Measurements from ENCODE around the gene CFAP61.

The CFAP61 gene

DNA sequence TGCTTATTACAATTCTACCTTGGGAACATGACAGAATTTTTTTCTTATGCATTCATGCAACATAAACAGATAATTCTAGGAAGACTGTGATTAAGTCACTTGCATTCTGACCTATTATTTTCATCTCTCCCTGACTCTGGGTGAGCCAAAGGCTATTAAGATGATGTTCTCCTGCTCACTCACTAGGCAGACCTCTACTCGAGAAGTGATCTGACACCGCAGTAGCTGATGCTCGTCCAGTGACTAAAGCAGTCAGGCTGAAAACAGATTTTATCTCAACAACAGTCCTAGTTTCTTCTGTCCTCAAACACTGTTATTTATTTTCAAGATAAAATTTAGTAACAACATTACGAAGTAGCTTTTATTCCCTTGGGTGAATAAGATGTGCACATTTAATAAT is 17.8 kb upstream of the CFAP61 start:
- DNase-seq = no peak

DNA sequence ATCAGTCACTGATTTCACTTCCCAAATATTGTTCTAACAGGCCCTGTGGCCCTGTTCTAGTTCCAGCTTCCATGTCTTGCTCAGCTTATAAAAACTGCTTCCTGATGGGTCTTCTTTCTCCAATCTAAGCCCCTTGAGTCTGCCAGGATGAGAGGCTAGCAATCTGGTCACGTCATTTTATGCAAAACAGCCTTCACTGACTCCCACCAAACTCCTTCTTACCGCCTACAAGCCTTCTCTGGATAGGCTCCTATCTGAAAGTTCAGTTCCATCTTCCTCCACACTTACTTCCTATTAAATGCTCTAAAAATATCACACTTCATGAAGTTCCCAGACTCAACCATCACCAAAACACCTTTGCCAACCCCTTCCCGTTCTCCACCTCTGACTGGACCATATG is 15.6 kb upstream of the CFAP61 start:
- DNase-seq = no peak

DNA sequence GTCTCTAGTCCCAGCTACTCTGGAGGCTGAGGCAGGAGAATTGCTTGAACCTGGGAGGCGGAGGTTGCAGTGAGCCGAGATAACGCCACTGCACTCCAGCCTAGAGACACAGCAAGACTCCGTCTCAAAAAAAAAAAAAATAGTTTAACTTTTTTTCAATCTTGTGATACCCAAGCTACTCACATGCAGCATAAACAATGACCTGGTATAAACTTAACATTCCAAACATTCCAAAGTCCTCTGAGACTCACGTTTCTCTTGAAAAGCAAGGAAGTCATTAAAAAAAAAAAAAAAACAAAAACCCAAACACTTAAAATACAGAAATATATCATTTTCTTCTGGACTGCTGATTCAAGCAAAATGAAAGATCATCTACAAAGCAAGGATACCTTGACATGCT is 14.4 kb upstream of the CFAP61 start:
- no peak for DNase-seq

DNA sequence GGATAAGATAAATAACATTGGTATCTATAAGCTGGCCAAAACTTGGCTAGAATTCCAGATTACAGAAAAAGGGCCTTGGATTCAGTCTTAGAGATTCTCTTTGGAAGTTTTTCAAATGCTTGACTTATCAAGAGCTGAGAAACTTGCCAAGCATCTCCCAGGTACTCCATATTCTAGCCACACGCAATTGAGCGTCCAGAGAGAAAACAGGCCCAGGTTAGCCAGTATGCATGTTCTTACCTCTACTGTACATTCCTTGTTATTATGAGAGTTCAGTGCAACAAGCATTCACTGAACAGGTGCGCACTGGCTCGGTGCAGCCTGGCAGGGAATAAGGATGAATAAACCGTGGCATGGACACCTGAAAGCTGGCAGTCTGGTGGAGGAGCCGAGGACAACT is 13.7 kb upstream of the CFAP61 start:
- no peak for DNase-seq

DNA sequence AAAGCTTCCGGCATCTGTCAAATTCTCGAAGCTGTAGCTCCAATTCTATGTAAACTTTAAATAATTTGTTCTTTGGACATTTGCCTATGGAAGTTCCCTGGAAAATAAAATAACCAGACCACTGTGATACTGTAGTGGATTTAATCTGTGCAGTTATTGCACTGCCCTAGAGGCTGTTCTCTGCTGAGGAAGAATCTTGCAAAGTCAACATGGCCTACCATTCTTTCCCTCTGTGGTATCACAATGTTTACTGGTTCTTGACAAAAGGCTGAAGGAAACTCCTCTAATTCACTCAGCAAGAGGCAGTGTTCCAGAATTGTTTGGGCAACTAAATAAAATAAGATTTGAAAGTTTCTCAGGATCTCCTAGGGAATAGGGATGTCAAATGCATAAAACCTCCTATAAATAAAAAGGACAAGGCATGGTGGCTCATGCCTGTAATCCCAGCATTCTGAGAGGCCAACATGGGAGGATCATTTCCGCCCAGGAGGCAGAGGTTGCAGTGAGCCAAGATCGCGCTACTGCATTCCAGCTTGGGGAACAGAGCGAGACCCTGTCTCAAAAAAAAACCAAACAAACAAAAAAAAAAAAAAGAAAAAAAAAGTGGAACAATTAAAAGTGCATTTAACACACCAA is 12.5 kb upstream of the CFAP61 start:
- no peak for DNase-seq

DNA sequence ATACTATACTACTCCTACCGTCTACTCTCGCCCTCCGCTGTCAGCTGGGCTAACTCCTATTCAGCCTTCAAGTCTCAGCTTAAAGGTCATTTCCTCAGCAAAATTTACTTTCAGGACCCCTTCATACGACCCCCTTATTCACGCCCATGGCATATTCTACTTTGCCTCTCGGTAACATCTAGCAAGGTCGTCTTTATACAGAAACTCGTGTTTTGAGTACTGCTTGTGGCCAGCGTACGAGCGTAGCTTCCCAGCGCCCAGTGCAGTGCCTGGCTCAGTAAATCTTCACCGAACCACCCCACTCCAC is 612 bp upstream of the CFAP61 start:
- no peak for DNase-seq

DNA sequence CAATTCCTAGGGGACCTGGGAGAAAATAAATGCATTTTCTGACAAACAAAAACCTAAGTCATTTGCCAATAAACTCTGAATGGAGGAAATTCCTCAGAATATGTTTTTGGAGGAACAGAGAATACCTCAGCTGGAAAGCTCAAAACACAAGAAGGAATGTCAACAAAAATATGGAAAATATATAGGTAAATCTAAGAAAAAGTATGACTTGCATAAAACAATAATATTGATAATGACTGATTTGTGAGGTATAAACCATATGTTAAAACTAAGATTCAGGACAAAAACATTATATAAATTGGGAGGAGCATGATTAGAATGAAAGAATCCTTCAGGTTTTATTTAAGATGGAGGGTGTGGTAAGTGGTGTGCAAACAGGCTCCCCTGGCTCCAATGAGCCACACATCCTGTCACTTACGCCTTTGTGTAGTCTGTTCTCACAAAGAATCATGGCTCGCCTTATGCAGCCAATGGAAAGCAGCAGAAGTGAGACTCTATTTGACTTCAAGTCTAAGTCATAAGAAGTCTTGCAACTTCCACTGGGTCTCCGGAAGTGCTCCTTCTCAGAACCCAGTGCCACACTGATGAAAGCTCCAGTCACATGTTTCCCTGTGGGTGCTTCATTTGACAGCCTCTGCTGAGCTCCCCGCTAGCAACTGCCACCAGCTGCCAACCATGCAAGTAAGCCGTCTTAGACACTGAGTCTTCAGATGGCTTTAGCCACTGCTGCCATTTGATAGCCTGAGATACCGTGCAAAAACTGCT is 8.1 kb downstream of the CFAP61 start:
- no peak for DNase-seq

DNA sequence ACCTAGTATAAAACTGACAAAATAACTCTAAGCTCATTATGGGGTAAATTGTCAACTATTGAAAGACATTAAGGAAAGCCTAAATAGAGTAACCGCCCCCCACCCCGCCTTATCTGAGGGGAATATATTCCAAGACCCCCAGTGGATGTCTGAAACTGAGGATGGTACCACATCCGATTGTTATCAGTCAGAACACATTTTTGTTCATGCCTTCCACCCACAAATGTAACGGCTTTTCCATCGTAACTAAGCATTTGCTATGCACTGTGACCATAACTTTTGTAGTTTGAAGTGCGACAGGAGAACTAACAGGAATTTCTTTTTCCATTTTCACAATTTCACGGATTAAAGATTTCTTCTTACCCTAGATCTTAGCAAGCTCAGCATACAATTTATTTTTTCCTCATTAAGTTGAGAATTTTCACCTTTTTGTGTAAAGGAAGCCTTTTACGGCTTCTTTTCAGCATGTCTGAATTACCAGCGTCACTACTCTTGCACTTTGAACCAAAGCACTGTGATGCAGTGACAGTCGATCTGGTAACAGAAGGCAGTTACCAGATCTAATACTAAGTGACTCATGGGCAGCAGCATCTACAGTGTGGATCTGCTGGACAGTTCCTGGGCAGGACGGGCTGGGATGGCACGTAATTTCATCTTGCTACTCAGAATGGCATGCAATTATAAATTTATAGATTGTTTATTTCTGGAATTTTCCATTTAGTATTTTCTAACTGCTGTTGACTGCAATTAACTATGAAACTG is 11.8 kb downstream of the CFAP61 start:
- DNase-seq = no peak

DNA sequence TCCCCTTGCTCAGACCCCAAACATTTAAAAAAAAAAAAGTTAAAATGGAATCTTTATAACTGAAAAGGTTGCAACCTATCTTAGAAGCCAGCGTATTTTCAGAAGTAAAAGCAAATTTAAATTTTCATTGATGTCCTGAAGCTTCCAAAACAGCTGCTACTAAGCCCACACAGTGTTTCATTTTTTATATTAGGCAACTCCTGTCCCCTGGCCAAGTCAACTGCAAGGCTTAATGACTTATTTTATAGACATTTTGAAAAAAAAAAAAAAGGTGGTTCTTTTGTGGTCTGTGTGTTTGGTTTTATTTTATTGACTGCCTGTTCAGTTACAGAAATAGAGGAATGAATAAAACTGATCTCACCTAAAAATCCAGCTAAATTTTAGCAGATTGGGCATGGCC is 13.0 kb downstream of the CFAP61 start:
- DNase-seq = no peak

DNA sequence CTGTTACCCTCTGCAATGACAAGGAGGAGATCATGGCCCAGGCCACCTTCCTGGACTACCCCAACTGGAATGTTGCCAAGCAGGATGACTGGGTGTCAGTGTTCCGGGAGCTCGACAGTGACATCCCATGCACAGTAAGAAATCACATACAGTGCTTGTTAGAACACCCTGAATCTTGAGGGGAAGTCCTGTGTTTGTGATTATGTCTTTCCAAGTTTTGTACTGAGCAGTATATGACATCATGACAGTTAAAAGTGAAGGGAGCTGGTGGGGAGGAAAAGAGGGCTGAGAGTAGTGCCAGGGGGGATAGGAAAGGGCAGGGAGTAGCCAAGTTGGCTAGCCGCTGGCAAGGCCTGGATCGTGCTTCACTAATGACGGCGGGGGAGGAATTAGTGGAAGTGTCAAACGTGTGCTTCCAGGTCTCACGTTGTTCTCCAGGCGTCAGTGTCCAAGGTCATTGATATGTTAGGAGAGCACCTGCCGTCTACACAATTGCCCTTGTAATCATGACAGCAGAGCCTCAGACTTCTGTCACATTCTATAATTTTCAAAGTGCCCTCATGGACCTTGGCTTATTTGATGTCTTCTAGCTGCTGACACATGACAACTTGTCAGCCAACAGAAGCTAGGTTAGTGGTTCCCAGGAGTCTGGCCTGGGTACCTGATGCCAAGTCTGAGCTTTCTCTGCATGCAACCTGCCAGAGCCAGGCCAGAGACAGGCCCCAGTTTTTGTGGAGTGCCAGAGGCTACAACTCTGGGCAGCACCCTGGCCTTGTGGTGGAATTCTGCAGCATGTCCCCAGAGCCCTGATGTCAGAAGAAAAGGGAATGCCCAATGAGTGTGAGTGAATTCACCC is 18.8 kb downstream of the CFAP61 start:
- DNase-seq = no peak

DNA sequence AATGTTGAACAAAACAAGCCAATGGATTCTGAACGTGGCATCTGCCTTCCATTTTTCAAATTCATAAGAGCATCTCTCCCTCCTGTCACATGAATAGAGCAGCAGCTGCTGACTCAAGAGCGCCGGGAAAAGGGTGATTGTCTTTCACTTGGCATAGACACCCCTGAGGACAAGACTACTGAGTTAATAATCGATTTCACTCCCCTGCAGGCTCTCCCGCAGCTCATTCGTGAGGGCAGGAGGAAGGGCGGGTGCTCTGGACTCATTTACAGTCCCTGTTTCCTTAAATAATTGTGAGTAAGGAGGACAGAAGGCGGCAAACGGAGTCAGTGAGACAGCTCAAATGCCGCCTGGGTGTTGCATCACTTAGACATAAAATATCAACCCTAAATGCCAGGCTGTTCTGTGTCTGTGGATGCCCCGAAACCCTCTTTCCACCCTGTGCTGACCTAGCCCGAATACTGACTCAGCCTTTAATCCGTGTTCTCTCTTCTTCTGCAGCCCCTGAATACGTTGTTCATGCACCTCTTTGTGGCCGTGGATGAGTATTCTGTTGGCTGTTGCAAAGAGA is 21.6 kb downstream of the CFAP61 start:
- DNase-seq = no peak

DNA sequence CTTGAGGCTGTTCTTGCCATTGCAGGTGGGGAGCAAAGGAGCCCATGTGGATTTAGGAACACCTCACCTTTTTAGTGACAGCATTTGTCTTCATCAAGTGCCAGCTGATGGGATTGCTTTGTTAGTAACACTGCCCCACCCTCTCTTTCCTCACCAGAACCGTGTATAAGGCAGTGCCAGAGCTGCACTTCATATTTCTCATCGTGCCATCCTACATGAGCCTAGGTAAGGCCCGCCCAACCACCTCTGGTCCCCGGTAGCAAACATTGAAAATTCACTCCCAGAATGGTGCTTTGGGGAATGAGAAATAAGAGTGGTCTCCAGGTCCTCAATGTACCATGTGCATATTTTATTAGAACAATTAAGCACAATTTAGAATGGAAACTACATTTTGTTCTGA is 22.7 kb downstream of the CFAP61 start:
- no peak for DNase-seq

DNA sequence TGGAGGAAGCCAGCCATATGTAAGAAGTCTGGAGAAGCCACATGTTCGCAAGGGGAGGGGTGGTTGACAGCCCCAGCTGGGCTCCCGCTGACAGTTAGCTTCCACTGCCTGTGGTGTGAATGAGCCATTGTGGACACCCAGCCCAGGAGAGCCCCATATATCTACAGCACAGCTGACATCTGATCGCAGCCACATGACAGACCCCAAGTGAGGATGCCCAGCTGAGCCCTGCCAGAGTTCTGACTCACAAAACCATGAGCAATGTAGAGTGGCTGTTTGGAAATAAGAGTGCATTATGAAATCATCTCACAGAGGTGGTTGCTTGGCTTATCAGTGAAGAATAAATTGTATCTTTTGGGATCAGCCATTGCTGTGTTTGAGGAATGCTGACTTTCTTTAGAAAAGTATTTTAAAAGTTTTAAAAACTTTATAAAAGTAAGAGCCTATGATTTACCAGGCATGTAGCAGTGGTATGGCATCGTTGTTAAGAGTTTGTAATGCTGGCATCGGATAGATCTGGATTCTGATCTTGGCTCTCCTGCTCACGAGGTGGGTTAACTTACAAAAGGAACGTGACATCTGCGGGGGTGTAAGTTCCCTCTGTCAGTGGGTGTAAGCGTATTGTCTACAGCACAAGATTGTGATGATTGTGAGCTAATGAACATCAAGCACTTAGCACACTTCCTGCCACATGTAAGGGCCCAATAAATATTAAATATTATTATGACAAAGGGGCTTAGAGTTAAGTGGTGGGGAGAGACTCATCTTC is 24.1 kb downstream of the CFAP61 start:
- DNase-seq = no peak

DNA sequence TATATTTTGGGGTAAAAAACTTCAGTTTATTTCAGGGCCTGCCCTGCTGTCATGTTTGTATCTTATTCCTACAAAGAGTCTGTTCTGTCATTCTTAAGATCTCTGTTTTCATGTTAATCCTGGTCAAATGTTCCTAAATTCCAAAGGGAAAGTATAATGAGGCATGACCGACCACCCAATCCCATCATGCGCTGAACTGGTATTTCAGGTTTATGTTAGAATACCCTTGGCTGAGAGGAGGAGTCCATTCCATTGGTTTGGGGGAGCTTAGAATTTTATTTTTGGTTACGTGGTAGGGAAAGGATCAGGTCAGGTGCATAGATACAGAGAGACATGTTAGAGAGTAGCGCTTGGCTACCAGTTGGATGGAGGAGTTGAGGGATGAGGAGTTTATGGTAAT is 25.7 kb downstream of the CFAP61 start:
- no peak for DNase-seq

DNA sequence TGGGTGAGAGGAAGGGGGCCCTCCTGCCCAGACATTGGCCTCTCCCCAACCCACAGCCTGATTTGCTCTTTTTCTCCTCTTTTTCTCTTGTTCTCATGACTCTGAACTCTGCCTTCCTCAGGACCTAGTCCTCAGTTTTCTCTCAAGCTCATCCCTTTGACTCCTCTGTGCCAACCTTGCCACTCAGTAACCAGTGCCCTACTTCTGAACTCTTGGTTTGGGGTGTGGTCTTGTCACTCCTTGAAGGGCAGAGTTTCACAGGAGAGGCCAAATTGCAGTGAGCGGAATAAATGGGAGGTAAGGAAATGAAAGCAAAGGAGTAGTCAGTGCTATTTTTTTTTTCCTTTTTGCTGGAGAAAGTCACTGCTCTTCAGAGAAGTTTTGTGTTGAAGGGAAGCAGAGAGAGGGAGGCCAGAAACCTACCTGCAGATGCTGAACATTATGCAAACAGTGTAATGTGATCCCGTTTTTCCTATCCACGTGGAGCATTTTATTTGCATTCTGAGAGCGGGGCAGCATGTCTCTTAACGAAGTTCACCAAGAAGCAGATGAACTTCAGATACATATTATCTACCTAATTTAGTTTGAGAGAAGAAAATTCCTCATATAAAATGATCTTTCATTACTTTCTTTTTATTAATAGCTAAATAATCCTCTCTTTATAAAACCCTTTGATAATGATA is 26.9 kb downstream of the CFAP61 start:
- DNase-seq = no peak

DNA sequence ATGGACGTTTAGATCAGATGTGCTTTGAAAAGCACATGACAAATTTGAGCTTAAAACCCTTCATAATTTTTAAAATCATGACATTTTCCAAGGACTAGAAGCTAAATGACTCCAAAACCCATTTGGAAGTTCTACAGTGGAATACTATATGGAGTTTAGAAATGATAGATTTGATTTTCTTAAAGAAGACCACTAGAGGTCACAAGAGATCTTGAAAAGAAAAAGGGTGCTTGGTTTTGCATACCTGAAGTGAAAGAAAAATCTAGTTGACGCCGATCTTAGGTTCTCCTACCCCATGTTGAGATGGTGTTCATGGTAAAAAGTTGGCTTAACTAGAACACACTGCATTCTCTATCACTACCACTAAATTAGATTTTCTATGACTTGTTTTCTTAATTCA is 31.5 kb downstream of the CFAP61 start:
- DNase-seq = no peak

DNA sequence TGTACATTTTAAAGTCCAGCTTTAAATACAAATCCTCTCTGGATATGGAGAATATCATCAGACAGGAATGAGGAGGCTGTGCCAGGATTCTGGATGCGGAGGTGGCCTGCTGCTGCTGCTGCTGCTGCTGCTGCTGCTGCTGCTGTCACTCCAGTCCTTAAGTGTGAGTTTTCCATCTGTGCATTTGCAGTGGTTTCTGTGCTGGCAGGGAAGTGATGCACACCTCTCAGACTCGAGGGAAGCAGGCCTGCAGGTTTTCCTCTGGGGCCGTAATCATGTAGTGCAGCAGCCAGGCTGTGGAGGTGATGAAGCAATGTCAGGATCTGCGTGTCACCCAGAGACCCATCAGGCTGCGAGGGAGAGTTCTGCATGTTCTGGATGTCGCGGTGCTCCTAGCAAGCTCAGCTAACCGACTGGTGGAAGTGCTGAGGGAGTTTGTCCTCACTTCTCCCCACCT is 32.0 kb downstream of the CFAP61 start:
- DNase-seq = no peak

DNA sequence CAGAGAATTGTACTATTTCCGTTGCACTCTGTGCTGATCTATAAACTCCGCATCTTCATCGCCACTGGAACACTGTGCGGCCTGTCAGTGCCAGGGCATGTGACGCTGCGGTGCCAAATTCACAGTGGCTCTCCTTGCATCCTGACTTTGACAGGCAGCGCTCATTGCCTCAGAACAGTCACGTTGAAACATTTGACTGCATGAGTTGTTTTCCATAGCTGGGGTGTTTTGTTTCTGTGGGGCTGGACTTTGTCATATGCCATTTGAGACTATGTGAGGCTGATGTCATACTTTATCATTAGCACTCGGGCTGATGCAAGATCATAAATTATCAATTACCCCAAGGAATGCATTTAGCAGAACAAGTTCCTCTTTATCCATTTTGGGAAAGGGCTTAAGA is 32.7 kb downstream of the CFAP61 start:
- no peak for DNase-seq

DNA sequence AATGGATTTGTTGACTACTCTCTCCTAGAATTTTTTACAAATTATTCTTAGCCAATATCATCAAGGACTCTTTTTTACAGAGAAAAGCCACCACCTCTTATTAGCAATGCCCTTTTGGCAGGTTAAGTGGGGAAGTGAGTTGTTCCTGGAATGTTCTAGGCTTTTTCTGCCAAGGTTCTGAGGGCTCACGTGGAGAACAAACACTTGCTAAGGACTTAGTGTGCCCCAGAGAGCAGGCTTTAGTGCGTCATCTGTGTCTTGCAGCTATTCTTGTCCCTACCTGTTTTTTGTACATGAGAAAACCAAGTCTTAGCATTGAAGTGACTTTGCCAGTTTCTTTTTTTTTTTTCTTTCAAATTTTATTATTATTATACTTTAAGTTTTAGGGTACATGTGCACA is 33.5 kb downstream of the CFAP61 start:
- DNase-seq = no peak

DNA sequence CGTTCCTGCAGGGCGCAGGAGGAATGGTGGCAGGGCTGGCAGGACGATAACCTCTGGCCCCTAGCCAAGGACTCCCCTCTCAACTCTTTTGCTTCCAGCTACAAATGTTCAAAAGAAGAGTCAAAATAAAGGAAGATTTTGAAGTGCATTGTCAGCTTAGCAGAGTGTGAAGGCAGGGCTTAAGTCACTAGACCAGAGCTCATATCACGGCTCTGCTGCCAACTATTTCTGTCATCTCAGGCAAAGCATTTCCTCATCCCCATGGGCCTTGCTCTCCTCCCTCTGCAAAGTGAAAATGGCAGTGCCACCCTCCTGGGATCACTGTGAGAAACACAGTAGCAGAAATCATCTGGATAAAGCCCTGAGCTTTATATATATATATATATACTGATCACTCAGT is 36.7 kb downstream of the CFAP61 start:
- DNase-seq = no peak

DNA sequence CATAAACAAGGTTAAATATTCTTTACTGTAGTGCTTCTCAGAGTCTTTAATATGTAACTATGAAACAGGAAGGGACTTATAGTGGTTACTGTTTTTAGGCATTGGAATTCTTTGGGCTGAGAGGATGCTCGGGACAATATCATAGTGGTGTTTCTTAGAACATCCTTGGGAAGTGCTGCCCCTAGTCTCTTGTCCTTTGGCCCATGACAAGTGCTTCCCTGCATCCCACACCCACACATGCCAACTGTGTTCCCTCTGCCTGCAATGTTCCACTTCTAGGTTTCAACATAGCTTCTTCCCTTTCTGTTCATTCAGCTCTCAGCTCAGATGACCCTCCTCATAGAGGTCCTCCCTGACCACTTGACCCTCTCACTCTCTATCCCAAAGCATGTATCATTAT is 37.6 kb downstream of the CFAP61 start:
- no peak for DNase-seq

DNA sequence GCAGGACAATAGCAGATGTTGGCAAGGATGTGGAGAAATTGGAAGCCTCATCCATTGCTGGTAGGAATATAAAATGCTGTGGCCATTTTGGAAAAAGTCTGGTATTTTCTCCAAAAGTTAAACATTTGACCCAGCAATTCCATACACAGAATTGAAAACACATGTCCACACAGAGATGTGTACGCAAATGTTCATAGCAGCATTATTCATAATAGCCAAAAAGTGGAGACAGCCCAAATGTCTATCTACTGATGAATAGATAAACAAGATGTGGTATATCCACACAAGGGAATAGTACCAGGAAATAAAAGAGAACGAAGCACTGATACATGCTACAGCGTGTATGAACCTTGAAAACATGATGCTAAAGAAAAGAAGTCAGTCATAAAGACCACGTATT is 40.5 kb downstream of the CFAP61 start:
- no peak for DNase-seq

All from CD4-positive, alpha-beta T cell treated with Interleukin-6 for 4 hours (primary cell).